ENCODE measurements around the gene FBXL2.

The FBXL2 gene, protein sequence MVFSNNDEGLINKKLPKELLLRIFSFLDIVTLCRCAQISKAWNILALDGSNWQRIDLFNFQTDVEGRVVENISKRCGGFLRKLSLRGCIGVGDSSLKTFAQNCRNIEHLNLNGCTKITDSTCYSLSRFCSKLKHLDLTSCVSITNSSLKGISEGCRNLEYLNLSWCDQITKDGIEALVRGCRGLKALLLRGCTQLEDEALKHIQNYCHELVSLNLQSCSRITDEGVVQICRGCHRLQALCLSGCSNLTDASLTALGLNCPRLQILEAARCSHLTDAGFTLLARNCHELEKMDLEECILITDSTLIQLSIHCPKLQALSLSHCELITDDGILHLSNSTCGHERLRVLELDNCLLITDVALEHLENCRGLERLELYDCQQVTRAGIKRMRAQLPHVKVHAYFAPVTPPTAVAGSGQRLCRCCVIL

DNA sequence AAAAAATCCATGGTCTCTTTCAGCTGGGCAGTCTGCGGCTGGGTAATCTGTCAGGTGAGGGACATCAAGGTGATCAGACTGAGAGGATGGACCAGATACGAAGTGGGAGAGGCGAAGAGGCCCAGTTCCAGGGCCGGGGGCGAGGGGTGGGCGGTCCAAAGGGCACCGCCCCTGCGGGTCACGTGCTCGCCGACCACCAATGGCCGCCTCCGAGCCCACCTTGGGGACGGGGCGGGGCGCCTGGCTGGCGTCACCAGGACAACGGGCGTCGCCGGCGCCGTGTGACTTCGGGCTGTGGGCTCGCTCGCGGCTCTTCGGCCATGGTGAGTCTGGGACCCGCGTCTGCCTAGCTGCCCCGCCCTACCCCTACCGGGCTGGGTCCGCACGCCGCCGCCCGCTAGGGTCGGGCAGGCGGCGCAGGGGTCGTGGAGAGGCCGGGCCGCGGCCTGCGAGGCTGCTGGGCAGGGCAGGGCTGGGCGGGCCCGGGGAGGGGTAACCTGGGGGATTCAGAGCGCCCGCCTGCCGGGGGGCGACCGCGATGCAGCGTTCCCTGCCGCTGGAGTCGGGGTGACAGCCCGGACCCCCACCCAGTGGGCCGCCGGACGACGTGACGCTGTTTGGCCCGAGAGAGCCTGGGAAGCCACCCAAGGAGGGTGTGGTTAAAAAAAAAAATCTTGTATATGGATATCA, at the start of gene FBXL2:
Gene FBXL2, plus strand, starts transcription at position 250 of the 690 bp plus-strand sequence. Its CDS starts 71 bp downstream, at position 321.
- H3K9me3 ChIP-seq, result no peaks in the 10 kb centered on the region
- intact Hi-C loops (cut with DNase I; ENCODE audit: low total_unique reads), result no loop called here
- DNase-seq, result peak; percentile 37 to 82
- H3K4me3 ChIP-seq, result peak within 1 kb of the TSS; percentile 87 to 91
- H3K4me1 ChIP-seq, result peaks cover 0 to 12% (median 3%) of the 10 kb centered on the region in 4 donors
- TF ChIP-seq, protein P1, sequence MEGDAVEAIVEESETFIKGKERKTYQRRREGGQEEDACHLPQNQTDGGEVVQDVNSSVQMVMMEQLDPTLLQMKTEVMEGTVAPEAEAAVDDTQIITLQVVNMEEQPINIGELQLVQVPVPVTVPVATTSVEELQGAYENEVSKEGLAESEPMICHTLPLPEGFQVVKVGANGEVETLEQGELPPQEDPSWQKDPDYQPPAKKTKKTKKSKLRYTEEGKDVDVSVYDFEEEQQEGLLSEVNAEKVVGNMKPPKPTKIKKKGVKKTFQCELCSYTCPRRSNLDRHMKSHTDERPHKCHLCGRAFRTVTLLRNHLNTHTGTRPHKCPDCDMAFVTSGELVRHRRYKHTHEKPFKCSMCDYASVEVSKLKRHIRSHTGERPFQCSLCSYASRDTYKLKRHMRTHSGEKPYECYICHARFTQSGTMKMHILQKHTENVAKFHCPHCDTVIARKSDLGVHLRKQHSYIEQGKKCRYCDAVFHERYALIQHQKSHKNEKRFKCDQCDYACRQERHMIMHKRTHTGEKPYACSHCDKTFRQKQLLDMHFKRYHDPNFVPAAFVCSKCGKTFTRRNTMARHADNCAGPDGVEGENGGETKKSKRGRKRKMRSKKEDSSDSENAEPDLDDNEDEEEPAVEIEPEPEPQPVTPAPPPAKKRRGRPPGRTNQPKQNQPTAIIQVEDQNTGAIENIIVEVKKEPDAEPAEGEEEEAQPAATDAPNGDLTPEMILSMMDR (IDR thresholded peaks at IDR 0.05), result no peak
- peak within 1 kb of the TSS; percentile 89 to 94 for H3K27ac ChIP-seq
- H3K36me3 ChIP-seq, result no peaks in the 10 kb centered on the region
- H3K27me3 ChIP-seq, result no peaks in the 10 kb centered on the region

GRCh38 chr3:33229066-33229465, 48.2 kb upstream of the FBXL2 start:
- Histone ChIP-seq H3K27me3 (no peaks in the 10 kb centered on the region), H3K36me3 (no peaks in the 10 kb centered on the region), H3K4me1 (no peaks in the 10 kb centered on the region), H3K27ac (no peak overlapping the region), H3K9me3 (no peaks in the 10 kb centered on the region), H3K4me3 (no peak overlapping the region)
- intact Hi-C loops (cut with DNase I; ENCODE audit: low total_unique reads), result no loop called here
- no peak for DNase-seq
- TF ChIP-seq, protein P1 (IDR thresholded peaks at IDR 0.05), result no peak

GRCh38 chr3:33229947-33230346, 47.3 kb upstream of the FBXL2 start:
- no peak for DNase-seq

GRCh38 chr3:33231756-33232465, 45.3 kb upstream of the FBXL2 start:
- H3K4me1 ChIP-seq, result no peaks in the 10 kb centered on the region
- no peaks in the 10 kb centered on the region for H3K9me3 ChIP-seq
- H3K36me3 ChIP-seq, result no peaks in the 10 kb centered on the region
- no peak overlapping the region for H3K27ac ChIP-seq
- H3K4me3 ChIP-seq, result no peak overlapping the region
- intact Hi-C loops (cut with DNase I; ENCODE audit: low total_unique reads), result no loop called here
- DNase-seq, result no peak
- no peaks in the 10 kb centered on the region for H3K27me3 ChIP-seq
- TF ChIP-seq, protein P1 (IDR thresholded peaks at IDR 0.05), result no peak

More at GRCh38 chr3:33229947-33230346, 47.3 kb upstream of the FBXL2 start:
- Histone ChIP-seq H3K36me3 (no peaks in the 10 kb centered on the region), H3K4me3 (no peak overlapping the region), H3K9me3 (no peaks in the 10 kb centered on the region), H3K27ac (no peak overlapping the region), H3K4me1 (no peaks in the 10 kb centered on the region), H3K27me3 (no peaks in the 10 kb centered on the region)
- TF ChIP-seq, protein P1 (IDR thresholded peaks at IDR 0.05), result no peak
- intact Hi-C loops (cut with DNase I; ENCODE audit: low total_unique reads), result no loop called here

DNA sequence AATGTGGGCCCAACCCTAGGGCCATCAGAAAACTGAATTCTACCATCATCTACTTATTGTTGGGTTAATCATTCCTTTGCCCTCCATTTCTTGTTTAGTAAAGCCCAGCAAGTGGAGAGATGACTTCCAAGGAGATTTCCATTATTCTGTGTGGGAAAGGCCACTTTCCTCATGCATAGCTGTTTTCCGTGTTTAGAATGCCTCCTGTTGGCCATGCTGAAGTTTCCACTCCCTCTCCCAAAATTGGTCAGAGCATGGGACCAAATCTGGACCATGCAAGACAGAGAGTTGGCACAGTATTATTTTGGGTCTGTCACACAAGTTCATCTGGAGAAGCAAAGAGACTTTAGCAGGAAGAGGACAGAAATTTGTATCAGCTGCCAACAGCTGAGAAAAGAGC, 43.4 kb upstream of the FBXL2 start:
- no peak overlapping the region for H3K27ac ChIP-seq
- no peaks in the 10 kb centered on the region for H3K36me3 ChIP-seq
- no peak for DNase-seq
- H3K4me3 ChIP-seq, result no peak overlapping the region
- H3K4me1 ChIP-seq, result no peaks in the 10 kb centered on the region
- H3K27me3 ChIP-seq, result no peaks in the 10 kb centered on the region
- TF ChIP-seq, protein P1 (IDR thresholded peaks at IDR 0.05), result peak in 1 of 2 experiments; percentile 22
- H3K9me3 ChIP-seq, result no peaks in the 10 kb centered on the region
- intact Hi-C loops (cut with DNase I; ENCODE audit: low total_unique reads), result no loop called here

Measured in tibial artery (tissue), 4 donors.